Adipocyte (in vitro differentiated cells): ENCODE results near the gene ZMYM5.
"Not testable (repeated sequence)": the region's sequence is repeated elsewhere in the genome, so short reads cannot be mapped to it uniquely, and the experiment has no call there.

Experiments
- DNase-seq: peaks from one replicate; pipeline ENCODE4 v3.0.0-alpha.2; 2015; ENCODE audit warnings: low read depth
- H3K27me3 ChIP-seq: replicated peaks from 2 replicates; pipeline ENCODE4 v1.7.0; 2013; ENCODE audit warnings: mild to moderate bottlenecking, low read length, moderate library complexity; ENCODE audit not compliant: control insufficient read depth, insufficient read depth
- H3K36me3 ChIP-seq: 2 replicates; pipeline ENCODE4 v1.7.0; 2013; ENCODE audit warnings: low read length, mild to moderate bottlenecking, moderate library complexity; ENCODE audit not compliant: control insufficient read depth, insufficient read depth, severe bottlenecking
- H3K4me1 ChIP-seq: 2 replicates; pipeline ENCODE4 v1.7.0; 2013; ENCODE audit warnings: mild to moderate bottlenecking, low read length, moderate library complexity; ENCODE audit not compliant: control insufficient read depth, insufficient read depth
- H3K4me3 ChIP-seq: 2 replicates; pipeline ENCODE4 v1.7.0; 2013; ENCODE audit warnings: mild to moderate bottlenecking, low read length, moderate library complexity
- H3K9ac ChIP-seq: 2 replicates; pipeline ENCODE4 v1.7.0; 2013; ENCODE audit warnings: mild to moderate bottlenecking, low read length, moderate library complexity
- H3K9me3 ChIP-seq: 2 replicates; pipeline ENCODE4 v1.7.0; 2013; ENCODE audit warnings: mild to moderate bottlenecking, low read length, moderate library complexity; ENCODE audit not compliant: control insufficient read depth

Gene ZMYM5

DNA sequence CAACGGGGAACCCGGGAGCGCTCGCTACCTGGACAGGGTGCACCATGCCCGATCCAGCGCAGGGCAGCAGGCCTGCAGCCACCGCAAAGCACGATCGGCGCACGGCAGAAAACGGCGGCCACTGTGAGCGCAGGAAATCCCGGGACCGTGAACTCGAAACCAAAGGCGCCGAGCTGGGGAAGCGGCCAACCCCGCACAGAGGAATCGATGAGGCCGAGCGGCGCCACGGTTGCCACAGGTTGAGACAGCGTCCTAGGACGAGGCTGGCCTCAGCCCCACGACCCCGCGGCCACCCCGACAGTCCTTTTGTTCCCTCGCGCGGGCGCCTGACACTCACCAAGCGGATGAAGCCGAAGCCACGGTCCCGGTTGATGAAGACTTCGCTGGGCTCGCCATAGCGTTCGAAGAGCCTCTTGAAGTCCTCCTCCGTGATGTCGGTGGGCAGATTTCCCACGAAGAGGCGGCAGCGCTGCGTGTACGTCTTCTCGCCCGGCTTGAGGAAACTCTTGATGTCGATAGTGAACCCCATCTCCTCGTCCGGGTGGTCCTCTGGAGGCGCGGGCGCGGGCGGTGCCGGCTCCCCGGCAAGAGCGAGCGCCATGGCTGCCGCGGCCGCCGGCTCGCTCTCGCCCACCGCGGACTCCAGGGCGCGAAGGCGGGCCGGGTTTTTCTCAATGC is 81.3 kb downstream of the ZMYM5 start:
- Histone ChIP-seq H3K4me3 (peak overlapping the region; percentile 93), H3K27me3 (no peaks in the 10 kb centered on the region), H3K9me3 (no peaks in the 10 kb centered on the region), H3K36me3 (no peaks in the 10 kb centered on the region), H3K9ac (peak overlapping the region; percentile 93), H3K4me1 (peaks cover 5% of the 10 kb centered on the region)
- DNase-seq: peak; percentile 83

DNA sequence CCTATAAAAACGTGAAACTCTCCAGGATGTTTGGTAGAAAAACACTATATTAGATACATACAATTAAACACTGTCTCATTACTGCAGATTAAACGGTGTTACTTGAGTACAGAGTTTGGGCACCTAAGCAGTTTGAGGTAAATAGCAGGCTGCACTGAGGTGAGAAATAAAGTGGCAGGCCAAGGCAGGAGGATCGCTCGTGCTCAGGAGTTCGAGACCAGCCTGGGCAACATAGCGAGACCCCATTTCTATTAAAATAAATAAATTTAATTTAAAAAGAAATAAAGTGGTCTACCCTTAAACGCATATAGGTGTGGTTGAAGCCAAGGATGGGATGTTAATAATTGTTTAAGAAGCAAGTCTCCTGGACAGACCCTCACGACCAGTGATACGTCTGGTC is 81.9 kb downstream of the ZMYM5 start:
- no peaks in the 10 kb centered on the region for H3K36me3 ChIP-seq

DNA sequence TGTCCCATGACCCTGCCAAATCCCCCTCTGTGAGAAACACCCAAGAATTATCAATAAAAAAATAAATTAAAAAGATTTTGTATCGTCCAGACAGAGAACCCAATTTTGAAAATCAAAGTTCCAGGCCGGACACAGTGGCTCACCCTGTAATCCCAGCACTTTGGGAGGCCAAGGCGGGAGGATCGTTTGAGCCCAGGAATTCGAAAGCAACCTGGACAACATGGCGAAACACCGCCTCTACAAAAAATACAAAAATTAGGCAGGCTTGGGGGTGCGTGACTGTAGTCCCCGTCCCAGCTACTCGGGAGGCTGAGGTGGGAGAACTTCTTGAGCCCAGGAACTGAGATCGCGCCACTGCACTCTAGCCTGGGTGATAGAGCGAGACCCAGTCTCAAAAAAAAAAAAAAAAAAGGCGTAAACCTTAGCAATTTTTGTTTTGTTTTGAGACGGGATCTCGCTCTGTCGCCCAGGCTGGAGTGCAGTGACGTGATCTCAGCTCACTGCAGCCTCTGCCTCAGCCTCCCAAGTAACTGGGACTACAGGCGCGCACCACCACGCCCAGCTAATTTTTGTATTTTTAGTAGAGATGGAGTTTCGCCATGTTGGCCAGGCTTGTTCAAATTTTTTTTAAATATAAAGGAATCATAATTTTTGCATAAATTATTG is 82.6 kb downstream of the ZMYM5 start:
- DNase-seq, H3K4me1 ChIP-seq: not testable (repeated sequence)
- peak overlapping the region; percentile 93 for H3K4me3 ChIP-seq

More for the DNA sequence above, 81.9 kb downstream of the ZMYM5 start:
- Histone ChIP-seq H3K4me1 (peaks cover 5% of the 10 kb centered on the region), H3K27me3 (no peaks in the 10 kb centered on the region), H3K4me3 (peak overlapping the region; percentile 93), H3K9me3 (no peaks in the 10 kb centered on the region), H3K9ac (peak overlapping the region; percentile 93)
- no peak for DNase-seq

More for the DNA sequence above, 82.6 kb downstream of the ZMYM5 start:
- H3K36me3 ChIP-seq, H3K27me3 ChIP-seq, H3K9me3 ChIP-seq: not testable (repeated sequence)
- H3K9ac ChIP-seq: peak overlapping the region; percentile 93
